Neural progenitor cell (in vitro differentiated cells): ENCODE results near the gene B3GAT1. TPM values are rescaled to one million over a fixed set of nuclear protein-coding genes. Genes with fewer than 3 reads are reported as not detected.

ENCODE experiments used
- DNase-seq: peaks from one replicate; pipeline ENCODE4 v3.0.0-alpha.2; 2016; ENCODE audit warnings: low spot score
- H2AFZ ChIP-seq: fragments of 200-600 bp; sonication (generic); replicated peaks from 2 replicates; pipeline ENCODE4 v1.6.1; 2016; ENCODE audit warnings: antibody characterized with exemption
- H3F3A ChIP-seq: fragments of 200-600 bp; sonication (generic); 2 replicates; pipeline ENCODE4 v1.6.1; 2016; ENCODE audit warnings: antibody characterized with exemption, low read depth
- H3K27ac ChIP-seq: fragments of 200-600 bp; sonication (generic); 2 replicates; pipeline ENCODE4 v1.5.1; 2016; ENCODE audit warnings: mild to moderate bottlenecking
- H3K27me3 ChIP-seq: fragments of 200-600 bp; sonication (generic); 2 replicates; pipeline ENCODE4 v1.6.1; 2016; ENCODE audit warnings: mild to moderate bottlenecking, moderate library complexity
- H3K36me3 ChIP-seq: fragments of 200-600 bp; sonication (generic); 2 replicates; pipeline ENCODE4 v1.5.1; 2016
- H3K4me1 ChIP-seq: fragments of 200-600 bp; sonication (generic); 2 replicates; pipeline ENCODE4 v1.6.1; 2016; ENCODE audit warnings: mixed run types
- H3K4me2 ChIP-seq: fragments of 200-600 bp; sonication (generic); 2 replicates; pipeline ENCODE4 v1.6.1; 2016
- H3K4me3 ChIP-seq: fragments of 200-600 bp; sonication (generic); 2 replicates; pipeline ENCODE4 v1.5.1; 2016
- H3K79me2 ChIP-seq: fragments of 200-600 bp; sonication (generic); 2 replicates; pipeline ENCODE4 v1.6.1; 2016; ENCODE audit warnings: low read depth
- H3K9ac ChIP-seq: fragments of 200-600 bp; sonication (generic); 2 replicates; pipeline ENCODE4 v1.6.1; 2016
- H3K9me3 ChIP-seq: fragments of 200-600 bp; sonication (generic); 2 replicates; pipeline ENCODE4 v1.5.1; 2016; ENCODE audit warnings: low read depth
- H4K20me1 ChIP-seq: fragments of 200-600 bp; sonication (generic); 2 replicates; pipeline ENCODE4 v1.6.1; 2016; ENCODE audit warnings: low read depth
- H3K27ac Mint-ChIP-seq: 3 replicates; pipeline ENCODE4 v1.8.0; 2021; ENCODE audit warnings: mixed read lengths
- H3K27me3 Mint-ChIP-seq: 2 replicates; pipeline ENCODE4 v1.8.0; 2022; ENCODE audit warnings: low read depth, mild to moderate bottlenecking, inconsistent platforms, moderate library complexity, mixed read lengths; ENCODE audit not compliant: insufficient read depth
- H3K36me3 Mint-ChIP-seq: 3 replicates; pipeline ENCODE4 v1.8.0; 2021; ENCODE audit warnings: mixed read lengths
- H3K4me1 Mint-ChIP-seq: 3 replicates; pipeline ENCODE4 v1.8.0; 2021; ENCODE audit warnings: mixed read lengths
- H3K4me3 Mint-ChIP-seq: 3 replicates; pipeline ENCODE4 v1.8.0; 2021; ENCODE audit warnings: mild to moderate bottlenecking, moderate library complexity, mixed read lengths
- H3K9me3 Mint-ChIP-seq: 3 replicates; pipeline ENCODE4 v1.8.0; 2020; ENCODE audit warnings: mixed read lengths
- CTCF ChIP-seq: fragments of 200-600 bp; sonication (generic); IDR thresholded peaks from 2 replicates; pipeline ENCODE4 v1.5.1; 2017; ENCODE audit warnings: antibody characterized with exemption, mild to moderate bottlenecking
- EZH2 ChIP-seq: fragments of 200-600 bp; sonication (generic); IDR thresholded peaks from 2 replicates; pipeline ENCODE4 v1.6.1; 2017; ENCODE audit warnings: antibody characterized with exemption, mild to moderate bottlenecking, moderate library complexity
- EZH2phosphoT487 ChIP-seq: fragments of 200-600 bp; sonication (generic); IDR thresholded peaks from 2 replicates; pipeline ENCODE4 v1.6.1; 2017; ENCODE audit warnings: antibody characterized with exemption
- total RNA-seq: library from RNA; depleted of rRNA; stranded (reverse); fragments of >200 nt; gene quantifications from 2 replicates; pipeline ENCODE4 v1.2.3, GENCODE V29; 2015; ENCODE audit warnings: low replicate concordance

Gene B3GAT1
- total RNA-seq, 1 donor from 2014 or later = 11.0 TPM

GRCh38 chr11:134433806-134434205 is 21.8 kb upstream of the B3GAT1 start:
- Mint-ChIP-seq H3K27me3 (peaks cover 2% of the 10 kb centered on the region), H3K4me1 (peaks cover 9% of the 10 kb centered on the region)

GRCh38 chr11:134433251-134433650 is 21.2 kb upstream of the B3GAT1 start:
- peaks cover 5% of the 10 kb centered on the region for H3K36me3 Mint-ChIP-seq
- no peak overlapping the region for H3K27ac Mint-ChIP-seq
- Histone ChIP-seq H3F3A (no peaks in the 10 kb centered on the region), H3K27me3 (no peaks in the 10 kb centered on the region), H3K36me3 (no peaks in the 10 kb centered on the region), H2AFZ (no peak overlapping the region), H4K20me1 (no peaks in the 10 kb centered on the region), H3K79me2 (no peaks in the 10 kb centered on the region), H3K9me3 (no peaks in the 10 kb centered on the region), H3K9ac (no peak overlapping the region), H3K4me2 (no peak overlapping the region), H3K4me1 (peaks cover 4% of the 10 kb centered on the region), H3K4me3 (no peak overlapping the region), H3K27ac (no peak overlapping the region)
- DNase-seq = no peak
- no peak for TF ChIP-seq EZH2
- TF ChIP-seq EZH2phosphoT487 = no peak
- peaks cover 2% of the 10 kb centered on the region for H3K27me3 Mint-ChIP-seq
- H3K4me1 Mint-ChIP-seq = peaks cover 11% of the 10 kb centered on the region
- H3K9me3 Mint-ChIP-seq = peaks cover 5% of the 10 kb centered on the region
- no peak overlapping the region for H3K4me3 Mint-ChIP-seq

More at GRCh38 chr11:134433806-134434205, 21.8 kb upstream of the B3GAT1 start:
- TF ChIP-seq CTCF = no peak
- no peak for TF ChIP-seq EZH2
- no peak for TF ChIP-seq EZH2phosphoT487
- Mint-ChIP-seq H3K36me3 (peaks cover 5% of the 10 kb centered on the region), H3K4me3 (no peak overlapping the region), H3K27ac (no peak overlapping the region), H3K9me3 (peaks cover 5% of the 10 kb centered on the region)
- Histone ChIP-seq H3K79me2 (no peaks in the 10 kb centered on the region), H3K27ac (no peak overlapping the region), H3K36me3 (no peaks in the 10 kb centered on the region), H3K4me1 (peaks cover 4% of the 10 kb centered on the region), H3F3A (no peaks in the 10 kb centered on the region), H3K9me3 (no peaks in the 10 kb centered on the region), H4K20me1 (no peaks in the 10 kb centered on the region), H3K4me3 (no peak overlapping the region), H3K4me2 (no peak overlapping the region), H3K27me3 (no peaks in the 10 kb centered on the region), H3K9ac (no peak overlapping the region), H2AFZ (no peak overlapping the region)
- DNase-seq = no peak

GRCh38 chr11:134432776-134433175 is 20.7 kb upstream of the B3GAT1 start:
- peaks cover 5% of the 10 kb centered on the region for H3K9me3 Mint-ChIP-seq
- H3K27me3 Mint-ChIP-seq = peaks cover 2% of the 10 kb centered on the region
- TF ChIP-seq EZH2 (no peak), CTCF (no peak), EZH2phosphoT487 (no peak)
- peaks cover 4% of the 10 kb centered on the region for H3K4me1 ChIP-seq
- no peaks in the 10 kb centered on the region for H3K9me3 ChIP-seq
- H3K4me1 Mint-ChIP-seq = peaks cover 11% of the 10 kb centered on the region
- H3K36me3 Mint-ChIP-seq = peaks cover 5% of the 10 kb centered on the region
- no peaks in the 10 kb centered on the region for H3K36me3 ChIP-seq
- no peak for DNase-seq
- H3F3A ChIP-seq = no peaks in the 10 kb centered on the region
- no peaks in the 10 kb centered on the region for H4K20me1 ChIP-seq
- H3K4me3 ChIP-seq = no peak overlapping the region
- no peak overlapping the region for H3K9ac ChIP-seq
- H3K27me3 ChIP-seq = no peaks in the 10 kb centered on the region
- no peak overlapping the region for H3K4me2 ChIP-seq
- no peak overlapping the region for H3K27ac ChIP-seq
- H3K79me2 ChIP-seq = no peaks in the 10 kb centered on the region
- H3K4me3 Mint-ChIP-seq = no peak overlapping the region
- no peak overlapping the region for H3K27ac Mint-ChIP-seq
- no peak overlapping the region for H2AFZ ChIP-seq

- Histone ChIP-seq H3K27me3 (no peaks in the 10 kb centered on the region), H2AFZ (no peak overlapping the region), H3K4me2 (no peak overlapping the region), H3K36me3 (no peaks in the 10 kb centered on the region), H4K20me1 (peaks cover 12% of the 10 kb centered on the region), H3K4me1 (peaks cover 17% of the 10 kb centered on the region), H3K27ac (no peak overlapping the region), H3K9ac (no peak overlapping the region), H3K4me3 (no peak overlapping the region), H3K9me3 (no peaks in the 10 kb centered on the region), H3F3A (no peaks in the 10 kb centered on the region), H3K79me2 (no peaks in the 10 kb centered on the region)
- Mint-ChIP-seq H3K4me3 (no peak overlapping the region), H3K36me3 (peaks cover 5% of the 10 kb centered on the region), H3K27ac (peak overlapping the region; percentile 3), H3K9me3 (peaks cover 5% of the 10 kb centered on the region), H3K27me3 (no peaks in the 10 kb centered on the region), H3K4me1 (peaks cover 22% of the 10 kb centered on the region)
- TF ChIP-seq EZH2 (no peak), CTCF (no peak), EZH2phosphoT487 (no peak)
- DNase-seq = no peak
Measured at GRCh38 chr11:134429106-134429505, 17.1 kb upstream of the B3GAT1 start.
